HG03064 (cell line): ENCODE results near the gene ETV5.

Experiments
- ATAC-seq: cut with Tn5 transposase; IDR thresholded peaks from one replicate; pipeline ENCODE4 v1.9.1; 2021; ENCODE audit warnings: low read depth; ENCODE audit not compliant: unreplicated experiment

Gene ETV5

GRCh38 chr3:186124592-186124991, 15.7 kb upstream of the ETV5 start:
- no peak for ATAC-seq

DNA sequence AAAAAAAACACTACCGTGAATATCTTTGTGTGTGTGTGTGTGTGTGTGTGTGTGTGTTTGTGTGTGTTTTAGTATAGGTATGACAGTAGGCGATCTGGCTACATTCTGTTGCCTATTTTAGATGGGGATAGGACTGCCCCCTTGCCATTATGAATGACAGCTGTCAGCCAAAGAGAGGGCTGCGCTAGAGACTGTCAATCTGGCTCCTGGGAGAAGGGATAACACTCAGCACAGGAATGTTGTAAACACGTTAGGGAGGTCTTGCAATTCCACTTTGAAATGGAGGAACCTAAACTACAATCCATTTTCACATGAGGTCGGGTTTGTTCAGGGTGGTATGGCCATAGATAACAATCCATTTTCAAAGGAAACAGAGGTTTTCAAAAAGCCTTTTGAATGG, 14.1 kb upstream of the ETV5 start:
- no peak for ATAC-seq

DNA sequence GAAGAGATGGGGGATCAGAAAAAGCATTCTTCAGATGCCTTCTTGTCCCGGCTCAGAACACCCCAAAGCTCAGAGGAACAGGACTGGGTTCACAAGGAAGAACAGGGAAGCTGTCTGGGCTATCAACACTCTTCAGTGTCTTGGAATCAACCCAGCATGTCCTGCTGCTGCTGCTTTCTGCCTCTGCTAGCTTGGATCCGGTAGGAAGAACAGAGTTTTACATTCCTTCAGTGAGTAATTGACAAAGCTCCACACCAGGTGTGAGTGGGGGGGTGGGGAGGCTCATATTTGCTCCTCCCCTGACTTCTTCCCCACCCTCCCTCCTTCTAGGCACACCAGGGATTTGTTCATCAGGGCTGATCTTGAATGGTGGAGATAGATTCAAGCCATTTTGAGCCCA, 13.1 kb upstream of the ETV5 start:
- ATAC-seq: no peak

DNA sequence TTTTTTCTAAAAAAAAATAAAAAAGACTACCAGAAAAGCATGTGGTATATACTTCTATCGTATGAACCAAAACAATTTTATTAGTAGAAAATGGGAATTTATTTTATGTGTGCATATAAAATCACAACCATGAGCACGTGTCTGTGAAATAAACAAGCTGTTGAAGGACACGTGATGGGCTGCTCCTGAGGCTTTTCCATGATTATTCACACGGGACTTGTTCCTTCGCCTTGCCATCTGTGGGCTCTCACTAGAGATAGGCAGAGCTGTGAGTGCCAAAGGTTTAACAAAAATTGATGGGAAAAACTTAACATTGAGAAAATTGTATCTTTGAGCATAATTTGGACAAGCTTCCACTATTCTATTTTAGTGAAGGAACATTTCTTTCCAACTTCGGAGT, 12.4 kb upstream of the ETV5 start:
- ATAC-seq: no peak

GRCh38 chr3:186119499-186119898, 10.6 kb upstream of the ETV5 start:
- ATAC-seq: no peak

DNA sequence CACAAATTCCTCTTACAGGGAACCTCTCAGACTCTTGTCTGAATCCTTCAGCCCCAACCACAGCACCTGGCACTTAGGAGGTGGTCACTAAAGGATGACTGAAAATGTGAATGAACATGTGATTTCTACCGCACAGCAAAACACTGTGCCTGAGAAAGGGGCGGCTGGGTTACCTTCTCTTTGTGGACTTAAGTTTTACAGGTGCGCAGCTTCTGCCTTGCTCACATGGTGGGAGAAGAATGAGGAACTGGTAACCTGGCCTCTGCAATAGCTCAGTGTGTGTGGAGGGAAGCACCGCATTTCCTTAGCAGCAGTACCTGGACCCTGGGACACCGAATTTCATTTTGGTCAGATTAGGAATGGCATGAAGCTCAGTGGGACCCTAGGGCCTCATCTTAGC, 9.8 kb upstream of the ETV5 start:
- no peak for ATAC-seq

- ATAC-seq: no peak
Measured at GRCh38 chr3:186117521-186118134, 8.7 kb upstream of the ETV5 start.

DNA sequence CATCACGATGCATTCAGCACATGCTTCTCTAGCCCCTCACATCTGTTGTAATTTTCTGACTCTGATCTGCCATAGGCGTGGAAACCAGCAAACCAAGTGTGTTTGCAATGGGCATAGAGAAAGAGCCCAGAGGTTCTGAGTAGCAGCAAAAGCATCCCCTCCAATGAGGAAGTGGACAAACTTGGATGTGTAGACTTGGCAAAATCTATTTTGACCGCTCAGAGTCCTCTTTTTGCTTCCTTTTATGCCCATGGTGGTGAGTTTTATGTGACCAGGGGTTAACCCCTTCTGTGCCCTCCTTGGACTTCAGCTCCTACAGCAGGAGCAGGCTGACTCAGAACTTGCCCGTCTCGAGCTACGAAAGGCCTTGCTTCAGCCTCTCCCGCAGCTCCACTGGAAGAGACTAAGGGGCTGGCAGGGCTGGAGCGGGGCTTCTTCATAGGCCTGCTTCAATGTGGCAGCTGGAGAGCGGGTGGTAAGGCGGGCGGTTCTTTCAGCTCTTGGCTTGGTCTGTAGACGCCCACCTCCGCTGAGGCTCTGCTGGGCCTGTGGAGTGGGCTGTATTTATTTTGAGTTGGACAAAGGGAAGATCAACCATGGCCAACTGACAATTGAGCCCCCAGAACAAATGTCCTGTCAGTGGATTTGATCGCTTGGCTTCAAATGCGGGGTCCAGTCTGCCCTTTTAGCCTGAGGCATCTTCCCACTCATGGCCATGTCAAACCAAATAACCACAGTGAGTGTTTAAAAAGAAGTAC, 6.5 kb upstream of the ETV5 start:
- no peak for ATAC-seq

- no peak for ATAC-seq
Measured at GRCh38 chr3:186110975-186111974, 2.4 kb upstream of the ETV5 start.

DNA sequence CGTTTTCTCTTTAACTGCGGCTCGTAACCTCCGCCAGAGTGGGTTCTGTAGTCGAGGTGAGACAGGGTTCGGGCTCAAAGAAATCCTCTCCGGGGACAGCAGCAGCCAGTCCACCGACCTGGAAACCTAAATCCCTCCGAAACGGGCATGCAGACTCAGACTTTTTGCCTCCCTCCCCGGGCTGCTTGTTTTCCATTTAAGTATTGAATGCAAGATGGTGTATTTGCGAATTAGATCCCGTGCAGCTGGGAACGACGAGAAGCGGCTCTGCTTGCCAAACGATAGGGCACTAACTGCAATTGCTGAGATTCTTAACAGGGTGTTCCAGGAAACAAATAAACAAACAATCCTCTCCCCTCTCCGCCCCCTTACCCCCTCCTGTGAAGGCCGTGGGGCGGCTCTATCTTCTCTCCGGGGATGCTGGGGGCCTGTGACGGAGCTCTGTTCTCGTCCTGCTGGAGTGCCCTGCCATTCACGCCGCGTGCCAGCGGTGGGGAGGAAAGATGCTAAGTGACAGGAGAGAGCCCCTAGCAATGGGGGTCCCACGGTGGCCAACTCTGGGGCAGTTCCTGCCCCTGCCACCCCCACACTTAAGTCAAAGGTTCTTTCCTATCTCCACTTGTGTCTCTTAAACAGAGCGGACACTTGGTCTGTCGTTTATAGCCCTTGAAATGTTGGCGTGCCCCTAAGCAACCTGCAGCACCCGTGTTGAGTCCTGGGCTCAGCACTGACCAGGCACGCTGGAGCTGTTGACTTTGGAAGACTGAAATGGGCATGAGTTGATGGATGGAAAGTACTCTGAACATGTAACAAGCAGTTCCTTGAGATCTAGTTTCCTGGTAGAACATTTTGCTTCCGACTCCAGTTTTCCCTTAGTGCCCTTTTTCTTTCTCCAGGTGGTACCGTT, 1.3 kb upstream of the ETV5 start:
- ATAC-seq: no peak

- ATAC-seq: no peak
Measured at GRCh38 chr3:186108106-186108940, 566 bp downstream of the ETV5 start.

DNA sequence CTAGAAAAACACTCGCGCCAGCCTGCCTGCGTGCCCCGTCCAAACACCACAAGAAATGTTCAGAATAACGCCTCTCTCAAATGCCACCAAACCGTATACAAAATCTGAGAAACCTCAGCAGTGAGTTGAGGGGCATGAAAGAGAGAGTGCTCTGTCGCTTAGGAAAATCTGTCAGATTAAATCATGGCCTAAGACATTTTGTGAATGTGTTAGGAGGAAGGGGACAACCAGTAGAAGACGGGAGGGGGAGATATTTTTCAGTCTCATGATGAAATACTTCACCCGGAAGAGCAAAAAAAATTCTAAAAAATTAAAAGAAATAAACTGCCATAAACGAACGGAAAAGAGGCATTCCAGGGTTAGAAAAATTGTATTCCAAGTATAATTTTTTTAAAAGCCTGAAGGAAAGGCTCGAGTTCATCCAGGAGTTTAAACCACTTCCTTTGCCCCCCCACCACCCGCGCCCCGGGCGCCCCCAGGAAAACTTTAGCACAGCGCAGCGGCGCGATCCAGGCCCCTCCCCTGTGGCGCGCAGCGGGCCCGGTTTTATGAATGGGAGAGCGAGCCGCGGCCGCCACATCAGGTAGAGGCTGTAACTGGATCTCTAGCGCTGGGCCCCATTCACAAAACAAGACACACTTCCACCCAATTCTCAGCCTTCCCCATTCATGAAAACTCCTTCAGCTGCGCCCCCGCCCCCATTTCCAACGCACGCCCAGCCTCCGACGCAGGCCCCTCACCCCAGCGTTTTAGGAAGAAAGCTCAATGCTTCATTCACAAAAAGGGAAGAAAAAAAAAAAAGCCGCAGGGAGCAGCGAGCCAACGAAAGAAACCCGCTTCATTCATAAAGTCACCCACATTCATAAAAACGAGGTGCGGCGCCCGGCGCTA, 1.4 kb downstream of the ETV5 start:
- ATAC-seq: no peak

GRCh38 chr3:186105543-186105942, 3.3 kb downstream of the ETV5 start:
- ATAC-seq: no peak

- ATAC-seq: no peak
Measured at GRCh38 chr3:186102687-186103086, 6.2 kb downstream of the ETV5 start.

DNA sequence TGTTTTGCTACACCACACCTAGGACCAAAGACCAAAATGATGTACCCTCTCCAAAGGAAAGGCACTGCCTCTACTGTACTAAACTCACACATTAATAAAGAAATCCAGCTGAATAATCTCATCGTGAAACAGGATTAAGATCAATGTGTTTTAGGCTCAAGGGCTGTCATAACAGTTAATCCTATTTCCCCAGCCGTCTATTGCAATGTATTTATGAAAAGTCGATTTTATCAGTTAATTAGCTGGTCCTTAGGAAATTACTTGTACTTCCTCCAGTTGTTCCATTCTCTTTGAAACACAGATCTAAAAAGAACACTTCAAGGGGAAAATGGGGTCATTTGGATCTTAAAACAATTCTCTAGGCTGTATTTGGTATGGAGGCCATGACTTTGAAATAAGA, 8.5 kb downstream of the ETV5 start:
- no peak for ATAC-seq

GRCh38 chr3:186099178-186099577, 9.7 kb downstream of the ETV5 start:
- ATAC-seq: no peak

GRCh38 chr3:186098740-186099139, 10.1 kb downstream of the ETV5 start:
- no peak for ATAC-seq

- no peak for ATAC-seq
Measured at GRCh38 chr3:186097663-186098451, 11.0 kb downstream of the ETV5 start.
